GM19438 (cell line): Measurements from ENCODE around the gene ABCA7.
A peak's percentile ranks its signal among the peaks of the same experiment; 100 is the strongest.
"Not testable (repeated sequence)": the region's sequence is repeated elsewhere in the genome, so short reads cannot be mapped to it uniquely, and the experiment has no call there.

Experiments
- ATAC-seq: cut with Tn5 transposase; IDR thresholded peaks from one replicate; pipeline ENCODE4 v1.9.1; 2021; ENCODE audit warnings: low read depth; ENCODE audit not compliant: unreplicated experiment

Gene ABCA7

DNA sequence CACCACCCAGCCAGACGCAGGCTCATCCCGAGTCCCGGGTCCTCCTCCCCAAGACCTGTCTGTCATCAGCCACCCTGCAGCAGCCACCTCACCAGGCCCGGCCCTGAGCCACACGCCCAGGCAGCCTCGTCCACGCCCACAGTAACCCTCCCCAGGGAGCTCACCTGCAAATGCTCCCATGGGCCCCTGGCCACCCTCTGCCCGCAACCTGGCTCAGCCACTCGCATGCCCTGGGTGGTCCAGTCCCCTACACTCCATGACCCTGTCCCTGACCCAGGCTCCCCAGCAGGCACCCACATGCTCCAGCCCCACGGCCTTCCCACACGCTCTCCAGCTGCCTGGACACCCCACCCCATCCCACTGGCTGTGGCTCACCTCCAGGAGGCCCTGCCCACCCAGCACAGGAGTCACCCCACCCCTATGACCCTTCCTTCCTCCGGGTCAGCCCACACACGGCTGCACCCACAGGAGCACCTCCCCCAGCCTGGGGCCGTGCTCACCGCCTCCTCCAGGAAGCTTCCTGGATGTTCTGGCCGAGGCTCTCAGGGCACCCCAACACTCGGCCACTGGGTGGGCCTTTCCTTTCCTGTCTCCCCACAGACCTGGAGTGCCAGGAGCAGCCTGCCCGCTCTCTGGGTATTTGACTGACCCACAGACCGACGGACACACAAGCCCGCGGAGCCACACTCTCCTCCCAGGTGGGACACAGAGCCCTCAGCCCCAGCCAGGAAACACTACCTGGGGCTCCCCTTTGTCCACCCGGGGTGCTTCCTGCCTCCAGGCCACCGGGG is 22.6 kb upstream of the ABCA7 start:
- no peak for ATAC-seq

DNA sequence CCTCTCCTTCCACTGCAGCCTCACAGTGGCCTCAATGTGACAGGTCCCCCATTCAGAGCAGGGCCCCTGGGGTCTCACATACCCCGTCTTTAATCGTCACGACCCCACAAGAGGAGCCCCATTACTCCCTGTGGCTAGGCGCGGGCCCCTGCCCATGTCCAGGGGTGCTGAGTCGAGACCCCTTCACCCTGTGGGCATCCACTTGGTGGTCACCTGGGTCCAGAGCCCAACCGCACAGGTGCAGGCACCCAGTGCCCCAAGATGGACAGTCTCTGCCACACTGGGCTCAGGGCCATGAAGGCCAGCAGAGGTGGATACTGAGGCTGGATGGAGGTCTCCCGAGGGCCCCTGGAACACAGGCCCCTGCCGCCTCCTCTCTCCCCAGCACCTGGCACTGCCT is 22.0 kb upstream of the ABCA7 start:
- no peak for ATAC-seq

DNA sequence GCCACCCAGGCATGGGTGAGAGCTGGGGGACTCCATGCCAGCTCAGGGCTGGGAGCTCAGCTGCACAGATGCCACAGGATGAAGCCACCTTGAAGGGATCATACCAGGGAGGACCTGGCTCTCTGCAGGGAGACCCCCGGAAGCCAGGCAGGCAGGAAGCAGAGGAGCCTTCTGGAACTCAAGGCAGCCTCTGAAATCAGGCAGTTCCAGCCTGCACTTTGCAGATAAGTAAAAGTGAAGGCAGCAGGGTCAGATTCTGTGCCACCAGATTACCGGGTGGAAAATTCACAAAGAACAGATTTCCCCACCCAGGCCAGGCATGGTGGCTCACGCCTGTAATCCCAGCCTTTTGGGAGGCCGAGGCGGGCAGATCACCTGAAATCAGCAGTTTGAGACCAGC is 21.5 kb upstream of the ABCA7 start:
- ATAC-seq: no peak

DNA sequence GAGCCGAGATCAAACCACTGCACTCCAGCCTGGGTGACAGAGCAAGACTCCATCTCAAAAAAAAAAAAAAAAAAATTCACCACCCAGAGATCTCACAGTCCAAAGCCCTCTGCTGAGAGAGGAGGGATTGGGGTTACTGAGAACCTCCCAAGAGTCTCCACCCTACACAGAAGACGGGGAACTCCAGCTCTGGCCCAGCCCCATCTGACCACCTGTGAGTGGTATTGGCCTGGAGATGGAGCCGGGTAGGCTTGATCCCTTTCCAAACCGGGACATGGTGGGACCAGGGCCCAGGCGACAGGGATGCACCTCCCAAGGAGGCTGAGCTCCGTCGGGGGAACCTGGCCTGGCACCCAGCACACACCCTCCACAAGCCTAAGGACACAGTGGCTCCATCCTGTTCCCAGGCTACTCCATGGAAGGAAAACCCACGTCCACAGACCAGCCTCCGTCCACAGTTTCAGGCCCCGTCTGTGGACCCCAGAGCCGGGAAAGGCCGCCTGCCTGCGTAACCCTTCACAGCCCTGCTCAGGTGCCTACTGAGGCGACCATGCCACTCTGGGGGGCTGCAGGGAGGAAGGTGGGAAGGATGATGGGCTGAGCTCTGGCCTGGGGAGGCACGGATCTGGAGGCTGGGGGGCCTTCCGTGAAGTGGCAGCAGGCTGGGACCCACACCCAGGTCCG is 20.8 kb upstream of the ABCA7 start:
- no peak for ATAC-seq

DNA sequence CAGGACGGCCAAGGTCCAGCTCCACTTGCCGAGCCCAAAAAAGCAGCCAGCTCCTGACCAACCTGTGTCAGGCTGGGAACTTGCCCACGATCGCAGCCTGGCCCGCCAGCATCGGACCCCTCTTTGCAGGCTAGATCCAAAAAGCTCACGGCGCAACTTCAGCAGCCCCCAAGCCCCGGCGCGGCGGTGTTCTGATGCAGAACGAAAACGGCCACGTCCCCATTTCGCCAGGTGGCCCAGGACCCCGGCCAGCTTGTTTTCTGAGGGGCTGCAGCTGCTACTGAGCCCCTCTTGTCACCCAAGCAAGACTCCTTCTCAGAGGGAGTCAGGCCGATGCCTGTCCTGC is 20.3 kb upstream of the ABCA7 start:
- no peak for ATAC-seq

DNA sequence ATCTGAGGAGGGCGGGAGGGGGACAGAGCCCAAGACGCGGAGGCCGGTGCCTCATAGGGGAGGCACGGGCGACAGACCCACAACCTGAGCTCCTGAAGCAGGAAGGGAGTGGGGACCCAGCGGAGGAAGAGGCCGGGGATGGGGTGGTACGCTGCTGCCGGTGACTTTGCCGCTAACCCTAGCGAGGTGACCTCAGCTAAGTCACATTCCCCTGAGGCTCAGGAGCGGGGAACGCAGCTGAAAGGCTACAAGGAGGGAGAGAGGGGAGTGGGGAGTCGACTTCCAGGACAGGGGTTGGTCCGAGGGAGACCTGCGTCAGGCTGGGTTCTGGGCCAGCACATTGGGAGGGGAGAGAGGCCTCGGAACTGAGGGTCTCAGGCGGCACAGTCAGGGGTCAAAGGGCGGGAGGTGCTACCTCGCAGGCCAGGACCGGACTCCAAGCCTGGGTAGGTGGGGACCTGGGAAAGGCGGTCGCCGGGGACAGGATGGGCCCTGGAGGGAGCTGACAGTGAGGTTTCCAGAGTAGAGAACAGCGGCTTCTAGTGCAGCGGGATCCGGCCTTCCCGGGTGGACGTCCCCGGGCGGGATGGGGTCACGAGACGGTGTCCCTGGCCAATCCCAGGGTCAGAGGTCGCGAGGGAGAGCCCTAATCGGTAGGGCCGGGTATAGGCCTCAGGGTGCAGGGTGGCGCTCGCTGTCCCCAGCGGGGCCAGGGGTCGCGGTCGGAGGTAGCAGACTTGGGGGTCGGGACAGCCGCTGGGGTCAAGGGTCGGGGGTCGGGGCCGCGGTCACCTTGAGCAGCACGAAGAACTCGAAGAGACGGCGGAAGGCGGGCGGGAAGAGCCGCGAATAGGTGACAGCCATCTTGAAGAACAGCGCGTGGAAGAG is 19.7 kb upstream of the ABCA7 start:
- no peak for ATAC-seq

DNA sequence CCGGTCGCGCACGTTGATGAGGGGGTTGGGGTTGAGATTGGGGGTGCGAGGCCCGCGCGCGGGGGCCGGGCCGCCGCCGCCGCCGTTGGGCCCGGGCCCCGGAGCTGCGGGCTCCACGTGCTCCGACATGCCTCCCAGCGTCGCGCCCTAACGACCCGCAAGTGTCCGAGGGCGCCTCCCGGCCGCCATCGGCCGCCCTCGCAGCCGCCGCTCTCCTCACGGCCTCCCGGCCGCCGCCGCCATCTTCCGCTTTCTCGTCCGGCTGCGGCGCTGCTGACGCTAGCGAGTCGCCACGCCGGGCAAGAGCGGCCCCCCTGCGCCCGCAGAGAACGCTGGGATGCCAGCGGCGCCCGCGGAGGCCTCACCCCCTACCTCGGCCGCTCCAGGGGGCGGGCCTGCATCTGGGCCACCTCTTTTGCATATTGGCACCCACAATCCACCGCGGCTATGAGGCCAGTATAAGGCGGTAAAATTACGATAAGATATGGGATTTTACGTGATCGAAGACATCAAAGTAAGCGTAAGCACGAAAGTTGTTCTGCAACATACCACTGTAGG is 19.0 kb upstream of the ABCA7 start, which contains the start of gene TMEM259:
Gene TMEM259 (minus strand): TSS at position 256 of the 558 bp plus-strand sequence. CDS start 127 bp downstream, at position 129.
- peak; percentile 71 for ATAC-seq

DNA sequence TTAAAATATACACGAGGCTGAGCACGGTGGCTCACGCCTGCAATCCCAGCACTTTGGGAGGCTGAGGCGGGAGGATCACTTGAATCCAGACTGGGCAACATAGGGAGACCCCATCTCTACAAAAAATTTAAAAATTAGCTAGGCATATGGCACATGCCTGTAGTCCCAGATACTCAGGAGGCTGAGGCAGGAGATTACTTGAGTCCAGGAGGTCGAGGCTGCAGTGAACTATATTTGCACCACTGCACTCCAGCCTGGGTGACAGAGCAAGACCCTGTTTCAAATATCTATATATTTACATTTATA is 16.1 kb upstream of the ABCA7 start:
- not testable (repeated sequence) for ATAC-seq

DNA sequence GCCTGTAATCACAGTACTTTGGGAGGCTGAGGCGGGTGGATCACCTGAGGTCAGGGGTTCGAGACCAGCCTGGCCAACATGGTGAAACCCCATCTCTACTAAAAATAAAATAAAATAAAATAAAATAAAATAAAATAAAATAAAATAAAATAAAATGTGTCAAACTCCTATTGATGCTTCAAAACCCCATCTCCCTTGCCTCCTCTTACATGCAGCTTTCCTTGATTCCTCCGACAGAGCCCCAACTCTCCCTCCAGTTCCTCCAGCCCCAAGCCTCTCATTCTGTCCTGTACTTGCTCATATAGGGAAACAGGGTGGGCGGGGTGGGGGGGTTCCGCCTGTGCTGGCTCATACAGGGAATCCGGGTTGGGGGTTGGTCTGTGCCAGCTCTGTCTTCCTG is 14.8 kb upstream of the ABCA7 start:
- ATAC-seq: not testable (repeated sequence)

DNA sequence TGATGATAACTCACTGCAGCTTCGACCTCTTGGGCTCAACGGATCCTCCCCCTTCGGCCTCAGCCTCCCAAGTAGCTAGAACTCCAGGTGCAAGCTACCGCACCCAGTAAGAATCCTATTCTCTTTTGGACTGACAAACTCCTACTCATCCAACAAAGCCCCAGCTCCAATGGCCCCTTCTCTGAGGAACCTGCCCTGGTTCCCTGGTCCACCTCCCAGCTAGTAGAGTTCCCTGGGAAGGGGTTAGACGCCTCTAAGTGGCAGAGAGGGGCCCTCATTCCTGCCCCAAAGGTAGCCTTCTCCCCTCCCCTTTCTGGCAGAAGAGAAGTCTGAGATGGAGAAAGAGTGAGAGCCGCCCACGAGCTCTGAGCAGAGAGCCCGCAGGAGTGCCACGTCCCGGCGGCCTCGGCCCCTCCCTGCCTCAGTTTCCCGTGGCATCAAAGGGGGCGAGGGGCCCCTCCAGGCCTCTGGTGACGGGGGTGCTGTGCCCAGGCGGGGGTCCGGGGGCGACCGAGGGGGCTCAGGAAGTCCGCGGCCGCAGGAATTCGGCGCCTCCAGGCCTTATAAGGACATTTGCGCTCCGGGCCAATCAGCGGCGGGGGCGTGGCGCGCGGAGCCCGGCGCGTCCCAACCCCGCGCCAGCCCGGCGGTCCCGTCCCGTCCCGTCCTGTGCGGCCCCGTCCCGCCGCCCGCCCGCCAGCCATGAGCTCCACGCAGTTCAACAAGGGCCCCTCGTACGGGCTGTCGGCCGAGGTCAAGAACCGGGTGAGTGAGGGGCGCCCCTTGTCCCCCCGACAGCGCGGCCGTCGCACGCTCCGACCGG is 13.7 kb upstream of the ABCA7 start, which contains the start of gene CNN2:
Gene CNN2 (plus strand): TSS at position 649 of the 823 bp plus-strand sequence. CDS start 54 bp downstream, at position 703.
- ATAC-seq: no peak

DNA sequence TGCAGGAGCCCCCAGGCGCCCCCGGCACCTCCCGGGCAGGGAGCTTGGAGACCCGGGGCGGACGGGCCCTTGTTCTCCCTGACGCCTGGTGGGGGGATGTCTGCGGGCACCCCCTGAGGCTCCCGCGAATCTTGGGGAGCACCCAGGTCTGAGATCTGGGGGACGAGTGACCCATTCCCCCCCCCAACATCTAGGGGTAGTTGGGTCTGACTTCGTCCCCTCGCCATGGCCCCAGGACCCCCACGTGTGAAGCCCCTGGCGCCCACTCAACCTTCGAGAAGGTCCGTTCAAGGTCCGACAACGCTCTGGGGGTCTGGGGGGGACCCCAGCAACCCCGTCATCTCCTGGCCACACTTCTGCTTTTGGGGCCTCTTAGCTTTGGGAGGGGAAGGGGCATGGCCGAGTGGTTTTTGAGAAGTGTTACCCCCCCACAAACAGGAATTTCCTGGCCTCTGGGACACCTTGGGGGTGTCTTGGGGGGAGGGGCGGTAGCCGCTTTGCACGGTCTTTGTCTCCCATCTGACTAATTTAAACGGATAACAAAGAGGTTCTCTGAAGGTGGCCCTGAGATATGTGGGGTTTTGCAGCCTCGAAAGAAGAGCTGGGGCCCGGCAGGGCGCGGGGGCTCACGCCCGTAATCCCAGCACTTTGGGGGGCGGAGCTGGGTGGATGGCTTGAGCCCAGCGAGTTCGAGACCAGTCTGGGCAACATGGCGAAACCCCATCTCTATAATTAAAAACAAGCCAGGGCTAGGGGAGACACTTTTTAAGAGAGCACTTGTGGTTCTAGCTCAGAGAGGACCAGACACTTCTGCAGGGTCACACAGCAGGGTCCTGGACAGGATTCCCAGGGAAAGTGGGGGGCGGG is 12.9 kb upstream of the ABCA7 start:
- ATAC-seq: no peak

DNA sequence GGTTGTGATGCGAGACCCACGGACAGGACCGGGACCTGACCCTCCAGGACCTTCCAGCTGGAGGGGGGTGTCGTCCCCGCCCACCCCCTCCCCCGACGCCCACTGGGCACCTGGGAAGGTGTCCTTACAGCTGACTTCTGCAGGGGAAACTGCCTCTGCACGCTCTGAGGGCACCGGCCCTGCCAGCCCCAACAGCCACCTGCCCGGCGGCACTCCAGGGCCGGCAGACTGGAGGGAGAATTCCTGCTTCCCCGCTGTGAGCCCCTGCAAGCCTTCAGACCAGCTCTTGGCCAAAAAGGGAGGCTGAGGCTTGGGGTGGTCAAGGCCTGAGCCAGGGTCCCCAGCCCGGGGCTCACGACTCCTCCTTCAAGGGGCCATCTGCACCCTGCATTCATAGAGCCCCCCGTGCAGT is 12.3 kb upstream of the ABCA7 start:
- ATAC-seq: no peak

DNA sequence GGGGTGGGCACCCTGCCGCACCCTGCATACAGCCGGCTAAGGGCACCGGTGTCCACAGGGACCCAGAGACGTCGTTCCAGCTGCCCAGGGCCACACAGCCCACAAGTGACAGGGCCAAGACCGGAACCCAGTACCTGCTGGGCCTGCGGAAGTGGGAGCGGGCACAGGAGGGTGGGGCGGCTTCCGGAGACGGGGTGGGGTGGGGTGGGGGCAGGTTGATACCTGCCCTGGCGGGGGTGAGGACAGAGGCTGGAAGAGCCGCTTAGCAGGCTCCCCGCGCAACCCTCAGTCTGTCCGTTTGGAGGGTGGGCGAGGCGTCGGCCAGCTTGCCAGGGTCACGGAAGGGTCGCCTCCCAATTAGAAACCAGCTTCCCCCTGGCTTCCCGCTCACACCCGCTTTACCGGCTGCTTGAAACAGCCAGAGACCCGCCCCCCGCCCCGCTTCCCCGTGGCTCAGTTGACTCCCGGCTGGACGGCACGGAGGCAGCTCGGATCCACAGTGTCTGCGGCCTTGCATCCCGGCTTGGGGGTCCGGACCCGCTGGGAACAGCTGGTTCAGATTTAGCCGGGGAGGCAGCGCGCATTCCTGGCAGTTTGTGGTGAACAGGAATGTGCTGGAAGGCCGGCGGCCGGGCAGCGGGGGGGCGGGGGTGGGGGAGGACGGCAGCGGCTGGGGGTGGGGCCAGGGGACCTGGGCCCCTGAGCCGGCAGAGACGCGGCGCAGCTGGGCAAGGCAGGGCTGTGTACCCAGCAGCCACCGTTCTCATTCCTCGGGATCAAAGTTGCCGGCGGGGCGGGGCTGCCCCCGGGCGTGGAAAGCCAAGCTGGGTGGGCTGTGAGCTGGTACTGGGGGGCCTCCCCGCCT is 11.6 kb upstream of the ABCA7 start:
- ATAC-seq: no peak

DNA sequence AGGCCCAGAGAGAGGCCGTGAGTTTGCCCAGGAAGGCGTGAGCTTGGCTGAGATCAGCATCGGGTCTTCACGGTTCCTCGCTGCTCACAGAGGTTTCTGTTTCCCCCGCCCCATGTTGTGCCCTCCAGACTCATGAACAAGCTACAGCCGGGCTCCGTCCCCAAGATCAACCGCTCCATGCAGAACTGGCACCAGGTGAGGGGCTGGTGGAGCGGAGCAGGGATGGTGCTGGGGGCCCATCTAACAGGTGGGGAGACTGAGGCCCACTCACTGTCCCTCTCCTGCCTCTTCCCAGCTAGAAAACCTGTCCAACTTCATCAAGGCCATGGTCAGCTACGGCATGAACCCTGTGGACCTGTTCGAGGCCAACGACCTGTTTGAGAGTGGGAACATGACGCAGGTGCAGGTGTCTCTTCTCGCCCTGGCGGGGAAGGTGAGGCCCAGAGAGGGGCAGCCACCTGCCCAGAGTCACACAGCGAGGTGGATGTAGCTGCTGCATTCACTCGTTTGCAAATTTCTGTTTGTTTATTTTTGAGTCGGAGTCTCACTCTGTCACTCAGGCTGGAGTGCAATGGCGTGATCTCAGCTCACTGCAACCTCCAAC is 7.5 kb upstream of the ABCA7 start:
- no peak for ATAC-seq

DNA sequence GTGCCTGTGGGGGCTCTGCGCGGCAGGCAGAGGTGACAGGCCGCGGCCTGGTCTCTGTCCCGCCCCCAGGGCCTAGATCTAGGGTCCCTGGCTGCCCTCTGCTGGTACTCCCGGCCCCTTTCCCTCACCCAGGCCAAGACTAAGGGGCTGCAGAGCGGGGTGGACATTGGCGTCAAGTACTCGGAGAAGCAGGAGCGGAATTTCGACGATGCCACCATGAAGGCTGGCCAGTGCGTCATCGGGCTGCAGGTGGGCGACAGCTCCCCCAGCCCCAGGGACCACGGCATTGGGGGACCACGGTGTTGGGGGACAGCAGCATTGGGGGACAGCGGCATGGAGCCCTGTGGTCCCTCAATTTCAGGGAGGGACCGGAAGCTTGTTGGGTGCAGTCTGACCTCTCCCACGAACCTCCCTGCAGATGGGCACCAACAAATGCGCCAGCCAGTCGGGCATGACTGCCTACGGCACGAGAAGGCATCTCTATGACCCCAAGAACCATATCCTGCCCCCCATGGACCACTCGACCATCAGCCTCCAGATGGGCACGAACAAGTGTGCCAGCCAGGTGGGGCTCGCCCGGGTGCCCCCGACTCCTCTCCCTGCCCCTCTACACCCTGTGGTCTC is 3.8 kb upstream of the ABCA7 start:
- no peak for ATAC-seq

DNA sequence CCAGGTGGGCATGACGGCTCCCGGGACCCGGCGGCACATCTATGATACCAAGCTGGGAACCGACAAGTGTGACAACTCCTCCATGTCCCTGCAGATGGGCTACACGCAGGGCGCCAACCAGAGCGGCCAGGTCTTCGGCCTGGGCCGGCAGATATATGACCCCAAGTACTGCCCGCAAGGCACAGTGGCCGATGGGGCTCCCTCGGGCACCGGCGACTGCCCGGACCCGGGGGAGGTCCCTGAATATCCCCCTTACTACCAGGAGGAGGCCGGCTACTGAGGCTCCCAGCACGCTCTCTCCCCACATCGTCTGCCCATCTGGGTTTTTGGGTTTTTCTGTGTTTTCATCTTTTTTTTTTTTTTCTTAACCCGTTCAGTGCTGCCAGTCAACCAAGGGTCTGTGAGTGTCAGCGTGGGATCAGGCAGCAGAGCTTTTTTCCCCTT is 2.3 kb upstream of the ABCA7 start:
- ATAC-seq: no peak

DNA sequence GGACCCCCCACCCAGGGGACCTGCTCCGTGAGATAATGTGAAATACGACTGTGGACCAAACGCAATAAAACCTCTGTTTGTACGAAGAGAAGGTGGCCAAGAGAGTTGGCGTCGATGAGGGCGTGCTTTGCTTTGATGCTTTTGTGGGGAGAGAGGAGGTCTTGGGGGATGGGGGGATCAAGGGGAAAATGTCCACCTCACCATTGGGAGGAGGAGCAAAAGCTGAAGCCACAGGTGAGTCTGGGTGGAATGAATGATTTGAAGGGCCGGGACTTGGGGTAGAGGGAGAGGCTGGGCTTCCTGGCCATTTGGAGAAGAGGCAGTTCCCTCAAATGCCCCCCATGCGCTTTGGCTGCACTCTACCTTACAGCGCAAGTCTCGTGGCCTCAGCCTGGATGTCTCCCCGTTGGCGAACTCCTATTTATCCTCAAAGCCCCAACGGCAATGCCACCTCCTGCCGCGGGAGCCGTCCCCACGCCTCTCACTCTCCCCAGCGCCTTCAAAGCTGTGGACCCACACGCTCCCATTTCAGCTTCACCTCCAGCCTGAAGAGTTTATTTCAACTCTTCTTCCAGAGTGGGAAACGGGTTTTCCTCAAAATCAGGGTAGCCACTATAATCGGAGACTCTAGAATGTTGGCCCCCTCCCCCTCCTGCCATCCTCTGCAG is 795 bp upstream of the ABCA7 start:
- no peak for ATAC-seq
